HG03060 (cell line): ENCODE data around the gene ADAM8.

Experiments
- ATAC-seq: cut with Tn5 transposase; IDR thresholded peaks from one replicate; pipeline ENCODE4 v1.9.1; 2021; ENCODE audit warnings: low read depth, moderate number of reproducible peaks; ENCODE audit not compliant: unreplicated experiment

ADAM8 gene

DNA sequence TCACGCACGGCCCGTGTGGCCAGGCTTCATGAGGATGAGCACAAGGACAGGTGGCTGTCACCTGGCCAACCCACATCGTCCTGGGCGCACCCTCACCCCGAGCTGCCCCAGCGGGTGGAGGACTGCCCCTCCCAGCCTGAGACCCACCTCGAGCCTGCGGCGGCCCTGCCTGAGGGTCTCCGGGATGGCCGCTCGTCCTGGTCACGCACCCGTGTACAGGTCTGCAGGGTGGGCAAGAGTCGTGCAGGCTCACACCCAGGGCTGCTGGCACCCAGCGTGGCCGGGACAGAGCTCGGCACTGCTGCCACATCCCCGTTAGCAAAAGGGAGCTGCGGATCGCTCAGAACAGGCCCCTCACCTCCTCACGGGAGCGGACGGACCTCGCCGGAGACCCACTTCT lies 61.1 kb downstream of the ADAM8 start:
- ATAC-seq, result no peak

GRCh38 chr10:133214468-133215410 lies 61.9 kb downstream of the ADAM8 start:
- no peak for ATAC-seq

GRCh38 chr10:133213641-133214467 lies 62.8 kb downstream of the ADAM8 start:
- ATAC-seq, result no peak

DNA sequence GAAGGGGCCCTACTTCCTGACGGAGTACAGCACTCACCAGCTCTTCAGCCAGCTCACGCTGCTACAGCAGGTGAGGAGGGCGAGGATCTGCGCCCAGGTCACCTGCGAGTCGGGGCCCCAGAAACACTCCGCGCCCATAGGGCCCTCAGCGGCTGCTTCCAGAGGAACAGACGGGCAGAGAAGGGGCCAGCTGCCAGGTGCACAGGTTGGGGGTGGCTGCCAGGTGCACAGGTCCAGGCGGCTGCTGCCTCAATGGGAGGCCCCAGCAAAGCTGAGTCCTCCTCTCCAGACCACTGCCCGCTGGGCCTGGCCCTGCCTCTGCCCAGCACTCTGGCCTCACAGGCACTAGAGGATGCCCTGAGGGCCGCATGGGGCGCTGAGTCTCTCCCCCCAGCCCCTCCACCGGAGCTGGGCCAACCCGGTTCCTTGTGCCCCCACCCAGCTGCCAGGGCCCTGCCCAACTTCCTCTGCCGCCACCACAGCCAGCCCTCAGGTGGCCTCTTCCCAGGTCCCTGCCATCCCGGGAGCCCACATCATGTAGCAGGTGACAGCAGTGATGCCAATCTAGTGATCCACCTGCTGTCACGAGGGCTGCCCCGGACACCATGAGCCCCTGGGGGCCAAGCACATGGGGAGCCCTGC lies 63.7 kb downstream of the ADAM8 start:
- ATAC-seq, result no peak
